Small intestine (tissue), 7 donors: Measurements from ENCODE around the gene NMNAT3. TPM values are rescaled to one million over a fixed set of nuclear protein-coding genes. Genes with fewer than 3 reads are reported as not detected.

ENCODE experiments used
- DNase-seq, 2 donors: peaks; one replicate each; pipeline versions ENCODE4 v3.0.0 to v3.0.0-alpha.2; 2013
- FAIRE-seq: peaks from 2 replicates; lab custom pipeline; 2012; peaks lifted over from hg19 to GRCh38; lab: Jason Lieb, UNC
- H3K27ac ChIP-seq, 3 donors: one replicate each; pipeline ENCODE4 v1.5.1; 2013; ENCODE audit warnings: low read length in 2 of 3, mild to moderate bottlenecking in 2 of 3, control low read depth in 1 of 3, inconsistent platforms in 1 of 3, low read depth in 1 of 3, moderate library complexity in 1 of 3
- H3K27me3 ChIP-seq, 3 donors: one replicate each; pipeline ENCODE4 v1.6.1; 2013; ENCODE audit warnings: low read length in 3 of 3, inconsistent platforms in 1 of 3; ENCODE audit not compliant: control insufficient read depth in 3 of 3, insufficient read depth in 3 of 3
- H3K36me3 ChIP-seq, 3 donors: one replicate each; pipeline ENCODE4 v1.6.1; 2013; ENCODE audit warnings: low read length in 3 of 3, inconsistent platforms in 1 of 3, low read depth in 1 of 3, mild to moderate bottlenecking in 1 of 3, moderate library complexity in 1 of 3; ENCODE audit not compliant: control insufficient read depth in 3 of 3, insufficient read depth in 2 of 3
- H3K4me1 ChIP-seq, 3 donors: one replicate each; pipeline ENCODE4 v1.6.1; 2013; ENCODE audit warnings: low read length in 2 of 3, inconsistent platforms in 1 of 3, low read depth in 1 of 3, mild to moderate bottlenecking in 1 of 3, moderate library complexity in 1 of 3; ENCODE audit not compliant: control insufficient read depth in 3 of 3, insufficient read depth in 2 of 3
- H3K4me3 ChIP-seq, 3 donors: one replicate each; pipeline ENCODE4 v1.5.1; 2013; ENCODE audit warnings: low read length in 3 of 3, control low read depth in 1 of 3, inconsistent platforms in 1 of 3, low read depth in 1 of 3, mild to moderate bottlenecking in 1 of 3, moderate library complexity in 1 of 3
- H3K9me3 ChIP-seq, 2 donors: one replicate each; pipeline ENCODE4 v1.6.1; 2013; ENCODE audit warnings: low read depth in 1 of 2, low read length in 1 of 2; ENCODE audit not compliant: control insufficient read depth in 2 of 2, insufficient read depth in 1 of 2
- WGBS, 3 donors: extraction: QIAGEN DNeasy Blood & Tissue Kit; methylation state at CpG; one replicate each; pipeline ENCODE4 v1.1.7; 2013; 5-methylcytosine and 5-hydroxymethylcytosine counted together
- polyA plus RNA-seq, 4 donors: library from polyadenylated mRNA; stranded (reverse) in 3 of 4; unstranded in 1 of 4; fragments of 200-250 nt in 3 of 4; fragments of 120-200 nt in 1 of 4; gene quantifications; one replicate each; pipeline versions ENCODE4 v1.2.1 to v1.2.3, GENCODE V29; 2013
- donor health status: healthy with polysubstance abuse.
- donor health status: control.
- donor health status: control.
- donor health status: Bipolar disorder and iron deficiency.
- donor health status: healthy.

The NMNAT3 gene
- polyA plus RNA-seq, 4 donors, result 2.5 to 16.3 (median 7.5) TPM

DNA sequence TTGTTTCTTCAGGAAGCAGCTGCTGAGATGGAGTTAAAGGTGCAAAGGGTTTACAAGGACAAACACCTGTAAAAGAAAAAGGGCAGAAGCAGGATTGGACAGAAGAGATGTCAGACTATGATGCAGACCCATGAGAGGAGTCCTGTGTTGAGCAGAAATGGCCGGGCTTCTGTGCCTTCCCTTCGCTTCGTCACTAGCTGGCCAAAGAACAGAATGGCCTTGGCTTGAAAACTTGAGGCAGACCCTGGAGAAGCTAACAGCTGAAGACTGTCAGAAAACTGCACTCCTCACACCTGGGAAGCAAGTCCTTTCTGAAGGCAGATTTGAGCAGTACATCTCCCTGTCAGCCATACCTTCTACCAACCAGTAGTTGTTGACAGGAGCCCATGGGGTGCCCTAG, 8.4 kb upstream of the NMNAT3 start:
- Histone ChIP-seq H3K27ac (no peak overlapping the region), H3K4me3 (no peak overlapping the region), H3K27me3 (no peaks in the 10 kb centered on the region), H3K9me3 (peaks cover 0 to 4% of the 10 kb centered on the region in 2 donors), H3K4me1 (no peaks in the 10 kb centered on the region), H3K36me3 (no peaks in the 10 kb centered on the region)
- no peak for FAIRE-seq
- 88 to 96% (median 93%) methylated on average over 3 of the region's 3 CpGs for WGBS, 3 donors
- no peak for DNase-seq

DNA sequence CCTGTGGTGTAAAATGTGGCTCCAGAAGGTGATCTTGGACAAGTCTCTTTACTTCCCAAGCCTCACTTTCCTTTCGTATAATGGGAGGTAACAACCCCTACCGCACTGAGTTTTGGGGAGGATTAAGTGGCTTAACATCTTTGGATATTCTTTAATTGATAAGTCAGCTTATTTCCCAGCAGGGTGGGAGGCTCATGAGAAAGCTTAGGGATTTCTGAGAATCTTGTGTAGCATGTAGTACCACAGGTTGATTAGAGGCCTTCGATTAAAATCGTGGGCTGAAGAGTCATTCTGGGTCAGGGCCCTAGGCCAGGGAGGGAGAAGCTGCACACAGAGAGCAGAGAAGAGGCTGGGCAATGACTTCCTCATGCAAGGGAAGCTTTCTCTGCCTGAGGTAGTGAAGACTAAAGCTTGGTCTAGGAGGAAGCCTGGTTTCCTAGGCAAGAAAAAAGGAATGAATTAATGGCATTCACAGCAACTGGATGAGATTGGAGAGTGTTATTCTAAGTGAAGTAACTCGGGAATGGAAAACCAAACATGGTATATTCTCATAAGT, 1.5 kb upstream of the NMNAT3 start:
- H3K9me3 ChIP-seq, result peaks cover 0 to 2% of the 10 kb centered on the region in 2 donors
- no peak overlapping the region for H3K27ac ChIP-seq
- H3K4me3 ChIP-seq, result no peak overlapping the region
- 90 to 92% (median 91%) methylated on average over 5 of the region's 5 CpGs for WGBS, 3 donors
- DNase-seq (no peak), FAIRE-seq (no peak)
- peaks cover 0 to 6% (median 0%) of the 10 kb centered on the region in 3 donors for H3K4me1 ChIP-seq
- H3K27me3 ChIP-seq, result peaks cover 0 to 2% (median 0%) of the 10 kb centered on the region in 3 donors
- H3K36me3 ChIP-seq, result no peaks in the 10 kb centered on the region

GRCh38 chr3:139676632-139677387, 962 bp downstream of the NMNAT3 start:
- no peak overlapping the region for H3K27ac ChIP-seq
- FAIRE-seq (no peak), DNase-seq (no peak)
- peaks cover 0 to 6% (median 0%) of the 10 kb centered on the region in 3 donors for H3K36me3 ChIP-seq
- WGBS, 3 donors, result 21 to 44% (median 29%) methylated on average over 10 of the region's 10 CpGs
- H3K4me3 ChIP-seq, result peak overlapping the region; percentile 44 to 91 (median 87)
- peaks cover 0 to 2% (median 0%) of the 10 kb centered on the region in 3 donors for H3K27me3 ChIP-seq
- H3K9me3 ChIP-seq, result no peaks in the 10 kb centered on the region
- H3K4me1 ChIP-seq, result peaks cover 0 to 6% (median 0%) of the 10 kb centered on the region in 3 donors

GRCh38 chr3:139676108-139676507, 1.7 kb downstream of the NMNAT3 start:
- no peak for FAIRE-seq
- WGBS, 3 donors, result 71 to 77% (median 72%) methylated on average over 1 of the region's 1 CpG

DNA sequence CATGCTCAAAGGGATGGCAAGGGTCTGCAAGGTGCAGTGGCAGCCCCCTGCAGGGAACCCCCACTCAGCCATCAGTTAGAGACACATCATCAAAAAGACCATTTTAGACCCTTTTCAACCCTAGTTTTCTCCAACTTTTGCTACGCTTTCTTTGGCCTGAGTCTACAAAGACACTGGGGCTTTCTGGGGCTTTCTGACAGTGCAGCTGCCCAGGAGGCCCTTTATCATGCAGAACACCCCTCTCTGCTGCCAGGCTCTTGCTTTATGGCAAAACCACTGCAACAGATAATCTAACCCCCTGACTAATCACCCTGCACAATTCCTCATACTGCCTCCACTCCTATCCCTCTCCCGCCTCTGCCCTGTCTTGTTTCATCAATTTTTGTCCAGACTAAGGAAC, 2.4 kb downstream of the NMNAT3 start:
- Histone ChIP-seq H3K9me3 (no peaks in the 10 kb centered on the region), H3K4me1 (peaks cover 0 to 6% (median 0%) of the 10 kb centered on the region in 3 donors), H3K4me3 (no peak overlapping the region), H3K27me3 (peaks cover 0 to 2% (median 0%) of the 10 kb centered on the region in 3 donors), H3K36me3 (peaks cover 0 to 6% (median 0%) of the 10 kb centered on the region in 3 donors), H3K27ac (no peak overlapping the region)
- WGBS, 3 donors, result 91 to 96% (median 95%) methylated on average over 2 of the region's 2 CpGs
- FAIRE-seq, result no peak
- no peak for DNase-seq

More at GRCh38 chr3:139676108-139676507, 1.7 kb downstream of the NMNAT3 start:
- no peak overlapping the region for H3K4me3 ChIP-seq
- peaks cover 0 to 2% (median 0%) of the 10 kb centered on the region in 3 donors for H3K27me3 ChIP-seq
- H3K9me3 ChIP-seq, result no peaks in the 10 kb centered on the region
- H3K36me3 ChIP-seq, result peaks cover 0 to 6% (median 0%) of the 10 kb centered on the region in 3 donors
- DNase-seq, result no peak
- H3K27ac ChIP-seq, result no peak overlapping the region
- peaks cover 0 to 6% (median 0%) of the 10 kb centered on the region in 3 donors for H3K4me1 ChIP-seq

GRCh38 chr3:139674571-139675260, 3.1 kb downstream of the NMNAT3 start:
- Histone ChIP-seq H3K36me3 (peaks cover 0 to 9% (median 0%) of the 10 kb centered on the region in 3 donors), H3K27ac (no peak overlapping the region), H3K27me3 (peaks cover 0 to 2% (median 0%) of the 10 kb centered on the region in 3 donors), H3K4me1 (peaks cover 0 to 6% (median 0%) of the 10 kb centered on the region in 3 donors), H3K9me3 (no peaks in the 10 kb centered on the region), H3K4me3 (no peak overlapping the region)
- FAIRE-seq (no peak), DNase-seq (no peak)
- 59 to 77% (median 73%) methylated on average over 6 of the region's 6 CpGs for WGBS, 3 donors

- no peak for FAIRE-seq
- DNase-seq, result no peak
Observed at GRCh38 chr3:139672884-139673283, 4.9 kb downstream of the NMNAT3 start.

More at GRCh38 chr3:139672884-139673283, 4.9 kb downstream of the NMNAT3 start:
- Histone ChIP-seq H3K4me1 (peaks cover 0 to 6% (median 0%) of the 10 kb centered on the region in 3 donors), H3K27ac (no peak overlapping the region), H3K36me3 (peaks cover 0 to 9% (median 0%) of the 10 kb centered on the region in 3 donors), H3K4me3 (no peak overlapping the region), H3K9me3 (no peaks in the 10 kb centered on the region), H3K27me3 (no peaks in the 10 kb centered on the region)
- 87 to 89% (median 88%) methylated on average over 4 of the region's 4 CpGs for WGBS, 3 donors
